ENCODE data around the gene HBG1. TPM values are rescaled to one million over a fixed set of nuclear protein-coding genes. Genes with fewer than 3 reads are reported as not detected.
"Not testable (repeated sequence)": the region's sequence is repeated elsewhere in the genome, so short reads cannot be mapped to it uniquely, and the experiment has no call there.

HBG1 gene
- total RNA-seq, 1 donor from 2014 or later, result not detected

- not testable (repeated sequence) for H3K4me3 Mint-ChIP-seq (ENCODE audit: unreplicated experiment); H3K4me1 Mint-ChIP-seq (ENCODE audit: low read depth); H3K9me3 Mint-ChIP-seq (ENCODE audit: low read depth); DNase-seq (ENCODE audit: low spot score); H3K36me3 Mint-ChIP-seq (ENCODE audit: low read depth); H3K27ac Mint-ChIP-seq (ENCODE audit: unreplicated experiment)
- peaks cover 17% of the 10 kb centered on the region for H3K27me3 Mint-ChIP-seq (ENCODE audit: low read depth)
Measured at GRCh38 chr11:5253440-5253839, 3.8 kb upstream of the HBG1 start.

- Mint-ChIP-seq H3K9me3 (ENCODE audit: low read depth) (no peaks in the 10 kb centered on the region), H3K27me3 (ENCODE audit: low read depth) (peaks cover 18% of the 10 kb centered on the region), H3K36me3 (ENCODE audit: low read depth) (no peaks in the 10 kb centered on the region), H3K27ac (ENCODE audit: unreplicated experiment) (no peak overlapping the region), H3K4me3 (ENCODE audit: unreplicated experiment) (no peak overlapping the region), H3K4me1 (ENCODE audit: low read depth) (no peaks in the 10 kb centered on the region)
- DNase-seq (ENCODE audit: low spot score), result no peak
- no peak for TF ChIP-seq CTCF (IDR thresholded peaks at IDR 0.05)
Measured at GRCh38 chr11:5252919-5253265, 3.2 kb upstream of the HBG1 start.

- Mint-ChIP-seq H3K36me3 (ENCODE audit: low read depth) (no peaks in the 10 kb centered on the region), H3K4me3 (ENCODE audit: unreplicated experiment) (no peak overlapping the region), H3K27me3 (ENCODE audit: low read depth) (peaks cover 17% of the 10 kb centered on the region), H3K4me1 (ENCODE audit: low read depth) (no peaks in the 10 kb centered on the region), H3K27ac (ENCODE audit: unreplicated experiment) (no peak overlapping the region), H3K9me3 (ENCODE audit: low read depth) (no peaks in the 10 kb centered on the region)
- DNase-seq (ENCODE audit: low spot score), result no peak
- no peak for TF ChIP-seq CTCF (IDR thresholded peaks at IDR 0.05)
Measured at GRCh38 chr11:5252192-5252918, 2.7 kb upstream of the HBG1 start.

GRCh38 chr11:5251746-5252145 lies 2.1 kb upstream of the HBG1 start:
- DNase-seq (ENCODE audit: low spot score), result no peak
- no peaks in the 10 kb centered on the region for H3K4me1 Mint-ChIP-seq (ENCODE audit: low read depth)

GRCh38 chr11:5250543-5251204 lies 1.0 kb upstream of the HBG1 start:
- H3K4me1 Mint-ChIP-seq (ENCODE audit: low read depth), result no peaks in the 10 kb centered on the region
- H3K27ac Mint-ChIP-seq (ENCODE audit: unreplicated experiment), result no peak overlapping the region
- no peak for TF ChIP-seq CTCF (IDR thresholded peaks at IDR 0.05)
- peaks cover 23% of the 10 kb centered on the region for H3K27me3 Mint-ChIP-seq (ENCODE audit: low read depth)
- no peak for DNase-seq (ENCODE audit: low spot score)
- H3K4me3 Mint-ChIP-seq (ENCODE audit: unreplicated experiment), result no peak overlapping the region
- H3K9me3 Mint-ChIP-seq (ENCODE audit: low read depth), result no peaks in the 10 kb centered on the region
- no peaks in the 10 kb centered on the region for H3K36me3 Mint-ChIP-seq (ENCODE audit: low read depth)

More at GRCh38 chr11:5251746-5252145, 2.1 kb upstream of the HBG1 start:
- Mint-ChIP-seq H3K9me3 (ENCODE audit: low read depth) (no peaks in the 10 kb centered on the region), H3K27me3 (ENCODE audit: low read depth) (peaks cover 17% of the 10 kb centered on the region), H3K27ac (ENCODE audit: unreplicated experiment) (no peak overlapping the region), H3K36me3 (ENCODE audit: low read depth) (no peaks in the 10 kb centered on the region), H3K4me3 (ENCODE audit: unreplicated experiment) (no peak overlapping the region)
- no peak for TF ChIP-seq CTCF (IDR thresholded peaks at IDR 0.05)

GRCh38 chr11:5248498-5248897 lies 1.2 kb downstream of the HBG1 start:
- not testable (repeated sequence) for H3K36me3 Mint-ChIP-seq (ENCODE audit: low read depth); H3K4me3 Mint-ChIP-seq (ENCODE audit: unreplicated experiment); DNase-seq (ENCODE audit: low spot score); H3K4me1 Mint-ChIP-seq (ENCODE audit: low read depth); H3K27ac Mint-ChIP-seq (ENCODE audit: unreplicated experiment); H3K9me3 Mint-ChIP-seq (ENCODE audit: low read depth)
- H3K27me3 Mint-ChIP-seq (ENCODE audit: low read depth), result peaks cover 26% of the 10 kb centered on the region

Measured in chondrocyte (in vitro differentiated cells).